ENCODE data around the gene ERBB4.

The ERBB4 gene

GRCh38 chr2:212538305-212539071, at the start of gene ERBB4:
TSS of gene ERBB4 (minus strand) at chr2:212538802. CDS start at chr2:212538530, 272 bp downstream.
- no peak for DNase-seq (ENCODE audit: low read depth in 4 of 4, low spot score in 1 of 4)

- DNase-seq (ENCODE audit: low read depth in 4 of 4, low spot score in 1 of 4): no peak
Measured at GRCh38 chr2:212580117-212580516, 41.5 kb upstream of the ERBB4 start.

GRCh38 chr2:212556296-212556695, 17.7 kb upstream of the ERBB4 start:
- DNase-seq (ENCODE audit: low read depth in 4 of 4, low spot score in 1 of 4): no peak

GRCh38 chr2:212554233-212554632, 15.6 kb upstream of the ERBB4 start:
- no peak for DNase-seq (ENCODE audit: low read depth in 4 of 4, low spot score in 1 of 4)

- no peak for DNase-seq (ENCODE audit: low read depth in 4 of 4, low spot score in 1 of 4)
Measured at GRCh38 chr2:212549941-212550340, 11.3 kb upstream of the ERBB4 start.

- DNase-seq (ENCODE audit: low read depth in 4 of 4, low spot score in 1 of 4): no peak
Measured at GRCh38 chr2:212549463-212549862, 10.9 kb upstream of the ERBB4 start.

GRCh38 chr2:212548455-212548819, 9.8 kb upstream of the ERBB4 start:
- DNase-seq (ENCODE audit: low read depth in 4 of 4, low spot score in 1 of 4): no peak

- no peak for DNase-seq (ENCODE audit: low read depth in 4 of 4, low spot score in 1 of 4)
Measured at GRCh38 chr2:212547716-212548454, 9.3 kb upstream of the ERBB4 start.

GRCh38 chr2:212546669-212547068, 8.1 kb upstream of the ERBB4 start:
- no peak for DNase-seq (ENCODE audit: low read depth in 4 of 4, low spot score in 1 of 4)

GRCh38 chr2:212540341-212540740, 1.7 kb upstream of the ERBB4 start:
- DNase-seq (ENCODE audit: low read depth in 4 of 4, low spot score in 1 of 4): no peak

GRCh38 chr2:212539072-212539880, 674 bp upstream of the ERBB4 start:
- no peak for DNase-seq (ENCODE audit: low read depth in 4 of 4, low spot score in 1 of 4)

- DNase-seq (ENCODE audit: low read depth in 4 of 4, low spot score in 1 of 4): no peak
Measured at GRCh38 chr2:212537726-212538304, 787 bp downstream of the ERBB4 start.

GRCh38 chr2:212536817-212537725, 1.5 kb downstream of the ERBB4 start:
- DNase-seq (ENCODE audit: low read depth in 4 of 4, low spot score in 1 of 4): no peak

- no peak for DNase-seq (ENCODE audit: low read depth in 4 of 4, low spot score in 1 of 4)
Measured at GRCh38 chr2:212535996-212536816, 2.4 kb downstream of the ERBB4 start.

GRCh38 chr2:212534336-212534735, 4.3 kb downstream of the ERBB4 start:
- DNase-seq (ENCODE audit: low read depth in 4 of 4, low spot score in 1 of 4): no peak

- no peak for DNase-seq (ENCODE audit: low read depth in 4 of 4, low spot score in 1 of 4)
Measured at GRCh38 chr2:212532585-212532984, 6.0 kb downstream of the ERBB4 start.

GRCh38 chr2:212532087-212532486, 6.5 kb downstream of the ERBB4 start:
- no peak for DNase-seq (ENCODE audit: low read depth in 4 of 4, low spot score in 1 of 4)

- DNase-seq (ENCODE audit: low read depth in 4 of 4, low spot score in 1 of 4): no peak
Measured at GRCh38 chr2:212531499-212531898, 7.1 kb downstream of the ERBB4 start.

GRCh38 chr2:212530991-212531390, 7.6 kb downstream of the ERBB4 start:
- no peak for DNase-seq (ENCODE audit: low read depth in 4 of 4, low spot score in 1 of 4)
